ENCODE measurements around the gene MAGI2.
"Not testable (repeated sequence)": the region's sequence is repeated elsewhere in the genome, so short reads cannot be mapped to it uniquely, and the experiment has no call there.

Gene MAGI2

GRCh38 chr7:79137942-79138341 is 315.5 kb downstream of the MAGI2 start:
- no peak for DNase-seq

GRCh38 chr7:79132844-79133451 is 320.5 kb downstream of the MAGI2 start:
- no peak for DNase-seq

DNA sequence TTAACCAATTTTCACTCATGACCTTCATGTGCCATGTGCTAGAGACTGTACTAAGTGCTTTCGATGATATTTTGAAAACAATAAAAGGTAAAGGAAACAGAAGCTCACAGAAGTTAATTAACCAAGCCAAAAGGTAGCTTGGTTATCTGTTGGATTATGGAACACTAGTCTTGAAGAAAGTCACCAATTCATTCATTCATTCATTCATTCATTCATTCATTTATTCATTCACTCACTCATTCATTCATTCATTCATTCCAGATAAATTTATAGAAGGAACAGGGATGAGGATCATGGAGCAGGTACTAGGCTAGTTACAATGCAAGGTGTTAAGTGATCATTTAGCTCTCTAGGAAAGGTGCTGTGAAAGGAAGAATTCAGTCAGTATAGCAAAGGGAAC is 322.8 kb downstream of the MAGI2 start:
- no peak for DNase-seq

- no peak for DNase-seq
Observed at GRCh38 chr7:79124331-79124730, 329.1 kb downstream of the MAGI2 start.

GRCh38 chr7:79118143-79118542 is 335.3 kb downstream of the MAGI2 start:
- DNase-seq = no peak

- DNase-seq = no peak
Observed at GRCh38 chr7:79096361-79096805, 357.1 kb downstream of the MAGI2 start.

DNA sequence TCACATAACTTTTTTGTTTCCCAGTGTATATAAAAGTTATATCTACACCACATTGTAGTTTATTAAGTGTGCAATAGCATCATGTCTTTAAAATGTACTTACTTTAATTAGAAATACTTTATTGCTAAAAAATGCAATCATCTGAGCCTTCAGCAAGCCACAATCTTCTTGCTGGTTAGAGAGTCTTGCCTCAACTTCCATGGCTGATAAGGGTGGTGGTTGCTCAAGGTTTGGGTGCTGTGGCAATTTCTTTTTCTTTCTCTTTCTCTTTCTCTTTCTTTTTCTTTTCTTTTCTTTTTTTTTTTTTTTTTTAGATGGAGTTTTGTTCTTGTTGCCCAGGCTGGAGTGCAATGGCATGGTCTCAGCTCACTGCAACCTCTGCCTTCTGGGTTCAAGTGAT is 360.0 kb downstream of the MAGI2 start:
- DNase-seq = no peak

DNA sequence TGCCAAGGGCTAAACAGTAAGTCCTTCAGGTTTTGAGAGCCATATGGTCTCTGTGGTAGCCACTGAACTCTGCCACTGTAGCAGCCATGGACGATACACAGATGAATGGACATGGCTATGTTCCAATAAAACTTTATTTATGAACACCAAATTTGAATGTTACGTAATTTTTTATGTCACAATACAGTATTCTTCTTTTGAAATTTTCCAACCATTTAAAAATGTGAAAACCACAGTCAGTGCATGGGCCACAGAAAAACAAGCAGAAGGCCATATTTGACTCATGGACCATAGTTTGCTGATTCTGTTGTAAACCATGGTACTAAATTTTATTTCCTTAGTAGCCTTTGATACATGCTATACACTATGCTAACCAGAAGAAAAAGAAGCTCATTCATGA is 361.8 kb downstream of the MAGI2 start:
- DNase-seq = no peak

DNA sequence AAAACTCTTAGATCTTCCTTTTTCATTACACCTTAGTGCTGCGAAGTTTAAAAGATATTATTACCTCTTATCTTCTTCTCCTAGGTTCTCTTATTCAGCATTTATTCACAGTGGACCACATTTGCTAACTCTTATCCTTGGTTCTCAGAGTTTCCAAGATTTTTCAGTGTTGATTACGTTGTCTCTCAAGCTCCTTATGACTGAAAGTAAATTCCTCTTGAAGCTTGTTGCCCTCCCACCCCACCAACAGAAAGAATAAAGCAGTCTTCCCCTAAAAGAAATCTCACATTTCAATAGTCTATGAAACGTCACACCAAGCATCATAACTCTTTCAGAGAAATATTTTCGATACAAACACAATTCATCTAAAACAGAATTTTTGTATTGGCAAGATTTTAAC is 362.5 kb downstream of the MAGI2 start:
- no peak for DNase-seq

DNA sequence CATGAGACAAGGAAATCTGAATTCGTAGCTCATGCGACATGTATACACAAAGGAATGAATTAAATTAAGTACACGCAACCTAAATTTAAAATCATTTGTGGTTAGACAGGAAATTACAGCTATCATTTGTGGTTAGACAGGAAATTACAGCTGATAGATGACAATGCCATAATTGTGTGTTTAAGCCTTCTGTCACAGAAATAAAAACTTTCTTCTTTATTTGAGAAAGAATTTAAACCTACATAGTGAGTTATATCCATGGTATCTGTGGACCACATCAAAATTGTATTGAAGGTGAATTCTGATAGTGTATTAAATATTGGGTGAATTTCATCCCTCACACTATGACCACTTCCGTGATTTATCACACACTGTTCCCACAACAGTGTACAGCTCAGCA is 362.9 kb downstream of the MAGI2 start:
- no peak for DNase-seq

- DNase-seq = no peak
Observed at GRCh38 chr7:79084423-79084822, 369.0 kb downstream of the MAGI2 start.

DNA sequence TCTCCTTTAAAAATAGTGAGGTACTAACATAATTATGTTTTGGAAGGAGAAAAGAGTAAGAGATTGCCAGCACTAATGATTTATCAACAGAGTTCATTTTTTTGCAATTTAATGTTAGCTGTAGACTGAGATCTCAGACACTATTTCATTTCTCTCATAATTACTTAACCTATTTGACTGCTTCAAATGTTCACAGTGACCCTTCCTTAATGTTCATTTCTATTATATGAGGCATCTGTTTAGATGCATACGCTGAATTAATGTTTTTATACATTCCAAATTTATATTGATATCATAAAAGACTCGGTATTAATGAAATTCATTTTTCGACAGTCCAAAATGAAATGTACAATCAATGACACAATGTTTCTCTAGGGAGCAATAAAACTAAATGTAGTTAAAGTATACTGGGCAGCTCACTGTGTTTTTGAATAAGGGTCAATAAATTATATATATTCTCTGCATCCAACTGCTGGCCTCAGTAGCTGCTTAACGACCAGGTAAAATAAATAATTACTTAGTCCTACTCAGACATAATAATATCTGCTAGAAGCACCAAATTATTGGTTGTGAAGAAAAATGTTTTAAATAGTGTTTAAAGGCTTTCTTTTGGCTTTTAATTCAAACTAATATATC is 373.4 kb downstream of the MAGI2 start:
- DNase-seq = no peak

- DNase-seq = no peak
Observed at GRCh38 chr7:79078273-79078672, 375.2 kb downstream of the MAGI2 start.

DNA sequence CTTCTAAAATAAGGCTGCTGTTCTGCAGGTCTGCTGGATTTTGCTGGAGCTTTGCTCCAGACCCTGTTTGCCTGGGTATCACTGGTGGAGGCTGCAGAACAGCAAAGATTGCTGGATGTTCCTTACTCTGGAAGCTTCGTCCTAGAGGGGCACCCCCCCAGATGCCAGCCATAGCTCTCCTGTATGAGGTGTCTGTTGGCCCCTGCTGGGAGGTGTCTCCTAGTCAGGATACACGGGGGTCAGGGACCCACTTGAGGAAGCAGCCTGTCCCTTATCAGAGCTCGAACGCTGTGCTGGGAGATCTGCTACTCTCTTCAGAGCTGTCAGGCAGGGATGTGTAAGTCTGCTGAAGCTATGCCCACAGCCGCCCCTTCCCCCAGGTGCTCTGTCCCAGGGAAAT is 382.3 kb downstream of the MAGI2 start:
- DNase-seq = not testable (repeated sequence)

DNA sequence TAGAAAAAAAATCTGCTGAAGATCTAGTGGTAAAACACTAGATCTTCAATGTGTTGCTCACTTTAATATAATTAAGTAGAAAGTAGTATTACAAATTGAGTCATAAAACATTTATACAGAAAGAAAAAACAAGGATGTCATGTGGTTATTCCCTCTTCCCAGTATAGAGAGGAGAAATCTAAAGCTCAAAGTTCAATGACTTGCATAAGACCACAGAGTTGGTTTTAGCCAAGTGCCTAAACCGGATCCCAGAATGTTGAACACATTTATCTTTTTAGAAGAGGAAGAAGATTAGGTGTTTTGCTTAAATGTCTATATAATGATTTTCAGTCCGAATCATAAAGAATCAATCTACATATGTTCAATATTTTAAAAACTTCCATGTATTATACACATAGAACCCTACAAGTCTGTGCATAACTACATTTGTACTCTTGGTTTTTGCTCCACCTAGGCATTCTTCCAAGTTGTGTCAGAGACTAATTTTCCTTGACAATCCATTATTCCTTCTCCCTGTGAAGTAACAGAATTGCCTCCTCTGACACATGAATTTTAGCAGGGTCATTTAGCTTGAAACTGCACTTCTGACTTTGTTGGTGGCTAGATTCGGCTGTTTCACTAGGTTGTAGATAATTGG is 389.2 kb downstream of the MAGI2 start:
- no peak for DNase-seq

DNA sequence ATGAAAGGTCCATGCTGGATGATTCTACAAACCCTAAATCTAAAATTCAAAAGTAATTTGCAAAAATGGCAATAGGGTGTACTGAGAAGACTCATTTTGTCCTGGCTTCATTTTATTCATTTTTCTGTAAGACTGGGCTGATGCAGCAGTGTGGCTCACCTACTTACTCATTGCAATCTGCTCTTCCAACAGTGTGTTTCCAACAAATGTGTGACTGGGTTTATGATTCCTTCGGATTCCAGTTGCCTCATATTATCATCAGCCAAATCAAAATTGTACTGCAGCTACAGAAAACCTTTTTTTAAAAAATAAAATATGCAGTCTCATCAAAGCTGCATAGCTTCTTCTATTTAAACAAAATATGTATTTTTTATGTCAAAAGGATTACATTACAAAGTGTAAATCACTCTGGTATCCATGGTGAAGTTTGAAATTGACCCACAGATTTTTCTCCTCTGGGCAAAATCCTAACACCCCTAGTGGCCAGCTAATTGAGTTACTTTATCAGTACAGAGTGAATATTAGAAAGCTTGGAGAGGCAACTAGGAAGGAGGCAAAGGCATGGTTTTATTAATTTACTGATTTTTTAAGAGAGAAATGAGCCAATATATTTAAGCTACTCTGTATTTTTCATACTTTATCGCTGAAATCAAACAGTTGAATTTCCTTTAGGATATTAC is 390.3 kb downstream of the MAGI2 start:
- no peak for DNase-seq

DNA sequence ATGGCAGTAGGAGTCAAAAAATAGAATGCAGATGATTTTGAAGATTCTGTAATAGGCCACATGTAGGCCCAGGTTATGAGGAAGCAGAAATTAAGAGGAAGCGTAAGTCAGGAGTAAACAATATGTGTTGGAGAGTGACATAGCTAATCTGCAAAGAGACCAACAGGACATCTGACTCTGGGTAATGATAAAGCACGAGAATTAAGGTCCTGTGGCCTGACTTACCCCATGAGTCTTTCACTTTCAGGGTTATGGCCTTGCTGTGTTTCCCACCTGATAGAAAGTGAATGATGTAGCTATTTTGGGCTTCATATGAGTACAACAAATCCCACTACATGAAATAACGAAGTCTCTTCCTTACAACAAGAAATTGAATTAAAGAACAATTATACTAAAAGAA is 393.0 kb downstream of the MAGI2 start:
- DNase-seq = no peak

DNA sequence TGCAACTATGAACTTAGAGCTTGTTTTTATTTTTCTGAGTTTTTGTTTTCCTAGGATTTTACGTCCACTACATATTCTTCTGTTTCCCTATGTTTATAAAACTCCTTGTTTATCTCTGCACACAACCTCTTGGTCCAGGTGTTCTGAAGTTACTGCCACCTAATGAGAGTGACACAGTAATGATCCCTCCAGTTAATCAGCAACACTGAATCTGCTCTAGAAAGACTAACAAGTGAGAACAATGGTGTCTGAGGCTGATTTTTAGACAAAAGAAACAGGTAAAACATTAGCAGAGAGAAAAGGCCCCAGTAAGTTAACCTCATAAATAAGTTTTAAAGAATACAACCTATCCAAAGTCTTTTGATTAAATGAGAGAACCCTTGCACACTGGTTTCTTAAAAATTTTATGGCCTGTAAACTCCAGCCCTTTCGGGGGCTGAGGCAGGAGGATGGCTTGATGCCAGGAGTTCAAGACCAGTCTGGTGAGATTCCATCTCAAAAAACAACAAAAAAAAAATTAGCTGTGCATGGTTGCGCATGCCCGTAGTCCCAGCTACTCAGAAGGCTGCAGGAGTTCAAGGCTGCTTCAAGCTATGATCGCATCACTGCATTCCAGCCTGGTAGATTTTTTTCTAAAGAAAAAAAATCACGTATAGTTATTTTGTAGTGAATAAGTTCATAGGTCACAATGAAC is 397.6 kb downstream of the MAGI2 start:
- no peak for DNase-seq

DNA sequence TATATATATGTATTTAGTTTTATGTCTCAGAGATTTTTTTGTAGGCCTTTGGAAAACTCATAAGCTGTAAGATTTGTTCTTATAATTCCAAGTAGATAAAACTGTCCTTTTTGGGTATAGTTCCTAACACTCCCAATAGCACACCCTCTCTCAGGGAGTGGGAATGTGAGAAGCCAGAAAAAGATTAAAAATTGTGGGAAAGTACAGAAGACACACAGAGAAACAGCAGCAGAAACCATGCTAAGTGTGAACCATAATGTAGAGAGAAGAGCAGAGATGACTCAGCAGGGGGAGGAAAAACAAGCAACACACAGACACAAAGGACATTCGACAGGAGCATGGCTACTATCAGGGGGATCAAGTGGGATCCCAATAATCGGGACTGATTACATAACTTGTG is 401.6 kb downstream of the MAGI2 start:
- no peak for DNase-seq

DNA sequence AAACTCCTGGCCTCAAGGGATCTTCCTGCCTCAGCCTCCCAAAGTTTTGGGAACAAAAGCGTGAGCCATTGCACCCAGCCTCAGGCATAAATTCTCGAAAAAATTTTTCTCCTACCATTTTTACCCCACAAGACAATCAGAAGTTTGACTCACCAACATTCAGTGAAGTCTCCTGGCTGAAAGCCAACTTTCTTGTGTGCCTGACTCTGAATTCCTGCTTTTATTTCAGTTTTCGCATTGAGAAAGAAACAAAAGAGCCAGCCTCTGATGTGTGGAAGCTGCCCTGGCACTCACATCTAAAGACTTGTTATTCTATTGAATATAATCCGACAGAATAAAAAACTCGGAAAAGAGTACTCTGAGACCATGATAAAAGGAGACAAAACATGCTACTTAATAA is 402.9 kb downstream of the MAGI2 start:
- DNase-seq = no peak

DNA sequence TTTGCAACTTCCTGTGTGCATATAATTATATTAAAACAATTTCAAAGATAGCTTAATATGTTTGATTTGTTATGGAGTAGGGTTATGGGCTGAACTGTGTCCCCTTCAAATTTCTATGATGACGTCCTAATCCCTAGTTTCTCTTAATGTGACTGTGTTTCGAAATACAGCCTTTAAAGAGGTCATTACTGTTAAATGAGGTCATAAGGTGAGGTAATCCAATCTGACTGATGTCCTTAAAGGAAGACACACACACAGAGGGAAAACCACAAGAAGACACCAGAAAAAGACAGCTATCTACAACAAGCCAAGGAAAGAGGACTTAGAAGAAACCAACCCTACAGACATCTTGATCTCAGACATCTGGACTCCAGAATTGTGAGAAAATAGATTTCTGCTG is 407.4 kb downstream of the MAGI2 start:
- DNase-seq = no peak

DNA sequence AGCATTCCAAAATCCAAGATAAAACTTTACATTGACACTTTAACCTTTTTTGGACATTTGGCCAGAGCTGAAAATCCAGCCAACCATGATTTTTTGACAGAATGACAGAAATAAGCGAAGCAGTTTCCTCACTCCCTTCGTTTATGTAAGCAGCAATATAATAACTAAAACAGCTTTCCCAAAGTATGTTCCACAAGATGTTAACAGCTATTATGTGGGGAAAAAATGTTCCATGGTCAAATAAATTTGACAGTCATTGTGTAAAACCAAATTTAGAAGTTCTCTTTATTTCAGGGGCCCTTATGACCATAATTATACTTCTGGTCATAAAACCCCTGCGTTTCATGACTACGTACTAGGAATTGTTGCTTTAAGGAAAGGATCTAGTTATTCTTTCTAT is 416.5 kb downstream of the MAGI2 start:
- DNase-seq = no peak

DNA sequence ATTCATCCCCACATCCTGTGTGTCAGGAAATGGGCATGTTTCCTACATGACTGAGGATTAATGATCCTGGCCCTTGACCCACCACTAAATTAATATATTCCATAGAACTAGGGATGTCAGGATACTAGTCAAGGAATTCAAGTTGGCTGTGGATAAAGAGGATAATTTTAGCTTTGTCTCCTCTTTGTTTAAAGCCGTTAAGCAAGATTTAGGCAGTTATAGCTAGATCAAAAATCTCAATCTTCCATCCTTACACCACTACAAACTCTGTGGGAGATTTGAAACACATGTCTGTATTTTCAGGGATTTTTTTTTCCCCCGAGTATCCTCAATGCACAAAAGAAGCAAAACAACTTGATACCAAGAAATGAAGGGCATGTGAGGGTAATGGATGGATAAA is 417.1 kb downstream of the MAGI2 start:
- DNase-seq = no peak

Measured in stimulated activated CD4-positive, alpha-beta T cell treated with anti-CD3 and anti-CD28 coated beads, Interleukin-2, amount 100 ng/mL, for 48 hours (primary cell).